Retinal pigment epithelial cell (primary cell): ENCODE results near the gene ADAP1.
"Not testable (repeated sequence)": the region's sequence is repeated elsewhere in the genome, so short reads cannot be mapped to it uniquely, and the experiment has no call there.

Experiments
- DNase-seq: peaks from one replicate; pipeline ENCODE4 v3.0.0-alpha.2; 2010; ENCODE audit warnings: low read depth
- H3K4me3 ChIP-seq: 2 replicates; pipeline ENCODE4 v1.5.1; 2011; ENCODE audit warnings: mild to moderate bottlenecking, low read length, control low read depth, moderate library complexity
- TF ChIP-seq, protein P1 (sequence below): conservative IDR thresholded peaks from 2 replicates; pipeline ENCODE4 v1.5.1; 2011; ENCODE audit warnings: low read depth, low read length, control low read depth, inconsistent platforms

ADAP1 gene

GRCh38 chr7:929311-929711 is 25.2 kb downstream of the ADAP1 start:
- H3K4me3 ChIP-seq, result no peak overlapping the region
- DNase-seq, result no peak
- TF ChIP-seq, protein P1, sequence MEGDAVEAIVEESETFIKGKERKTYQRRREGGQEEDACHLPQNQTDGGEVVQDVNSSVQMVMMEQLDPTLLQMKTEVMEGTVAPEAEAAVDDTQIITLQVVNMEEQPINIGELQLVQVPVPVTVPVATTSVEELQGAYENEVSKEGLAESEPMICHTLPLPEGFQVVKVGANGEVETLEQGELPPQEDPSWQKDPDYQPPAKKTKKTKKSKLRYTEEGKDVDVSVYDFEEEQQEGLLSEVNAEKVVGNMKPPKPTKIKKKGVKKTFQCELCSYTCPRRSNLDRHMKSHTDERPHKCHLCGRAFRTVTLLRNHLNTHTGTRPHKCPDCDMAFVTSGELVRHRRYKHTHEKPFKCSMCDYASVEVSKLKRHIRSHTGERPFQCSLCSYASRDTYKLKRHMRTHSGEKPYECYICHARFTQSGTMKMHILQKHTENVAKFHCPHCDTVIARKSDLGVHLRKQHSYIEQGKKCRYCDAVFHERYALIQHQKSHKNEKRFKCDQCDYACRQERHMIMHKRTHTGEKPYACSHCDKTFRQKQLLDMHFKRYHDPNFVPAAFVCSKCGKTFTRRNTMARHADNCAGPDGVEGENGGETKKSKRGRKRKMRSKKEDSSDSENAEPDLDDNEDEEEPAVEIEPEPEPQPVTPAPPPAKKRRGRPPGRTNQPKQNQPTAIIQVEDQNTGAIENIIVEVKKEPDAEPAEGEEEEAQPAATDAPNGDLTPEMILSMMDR, result no peak

- TF ChIP-seq, protein P1, result no peak
- no peak for DNase-seq
- no peak overlapping the region for H3K4me3 ChIP-seq
Observed at GRCh38 chr7:927031-927671, 27.3 kb downstream of the ADAP1 start.

GRCh38 chr7:926061-927030 is 28.1 kb downstream of the ADAP1 start:
- no peak for DNase-seq
- TF ChIP-seq, protein P1, result no peak
- no peak overlapping the region for H3K4me3 ChIP-seq

- no peak overlapping the region for H3K4me3 ChIP-seq
- DNase-seq, result no peak
Observed at GRCh38 chr7:925601-926000, 28.9 kb downstream of the ADAP1 start.

GRCh38 chr7:924541-925231 is 29.8 kb downstream of the ADAP1 start:
- TF ChIP-seq, protein P1, result no peak
- H3K4me3 ChIP-seq, result no peak overlapping the region
- no peak for DNase-seq

More at GRCh38 chr7:925601-926000, 28.9 kb downstream of the ADAP1 start:
- TF ChIP-seq, protein P1, result no peak

GRCh38 chr7:924042-924441 is 30.4 kb downstream of the ADAP1 start:
- H3K4me3 ChIP-seq, result not testable (repeated sequence)

More at GRCh38 chr7:924042-924441, 30.4 kb downstream of the ADAP1 start:
- not testable (repeated sequence) for DNase-seq
